Gastrocnemius medialis (tissue), 4 donors: Measurements from ENCODE around the gene DPEP1.

Experiments
- POLR2A ChIP-seq, 2 donors: fragments of 450-650 bp; IDR thresholded peaks; one replicate each; pipeline ENCODE4 v1.6.1; 2017; ENCODE audit warnings: antibody characterized with exemption in 2 of 2, mild to moderate bottlenecking in 2 of 2, moderate library complexity in 2 of 2
- TF ChIP-seq, protein P1 (sequence below), 5 experiments: fragments of 450-650 bp in 3 of 5; fragments of 200-600 bp in 2 of 5; sonication (generic) in 2 of 5; IDR thresholded peaks in 4 of 5; conservative IDR thresholded peaks in 1 of 5; 1 replicate in 4 of 5; 2 replicates in 1 of 5; pipeline ENCODE4 v1.5.1; 2016 to 2019; ENCODE audit warnings: antibody characterized with exemption in 5 of 5, mild to moderate bottlenecking in 3 of 5, moderate library complexity in 3 of 5

GRCh38 chr16:89623511-89624261, 10.2 kb downstream of the DPEP1 start:
- TF ChIP-seq, protein P1, sequence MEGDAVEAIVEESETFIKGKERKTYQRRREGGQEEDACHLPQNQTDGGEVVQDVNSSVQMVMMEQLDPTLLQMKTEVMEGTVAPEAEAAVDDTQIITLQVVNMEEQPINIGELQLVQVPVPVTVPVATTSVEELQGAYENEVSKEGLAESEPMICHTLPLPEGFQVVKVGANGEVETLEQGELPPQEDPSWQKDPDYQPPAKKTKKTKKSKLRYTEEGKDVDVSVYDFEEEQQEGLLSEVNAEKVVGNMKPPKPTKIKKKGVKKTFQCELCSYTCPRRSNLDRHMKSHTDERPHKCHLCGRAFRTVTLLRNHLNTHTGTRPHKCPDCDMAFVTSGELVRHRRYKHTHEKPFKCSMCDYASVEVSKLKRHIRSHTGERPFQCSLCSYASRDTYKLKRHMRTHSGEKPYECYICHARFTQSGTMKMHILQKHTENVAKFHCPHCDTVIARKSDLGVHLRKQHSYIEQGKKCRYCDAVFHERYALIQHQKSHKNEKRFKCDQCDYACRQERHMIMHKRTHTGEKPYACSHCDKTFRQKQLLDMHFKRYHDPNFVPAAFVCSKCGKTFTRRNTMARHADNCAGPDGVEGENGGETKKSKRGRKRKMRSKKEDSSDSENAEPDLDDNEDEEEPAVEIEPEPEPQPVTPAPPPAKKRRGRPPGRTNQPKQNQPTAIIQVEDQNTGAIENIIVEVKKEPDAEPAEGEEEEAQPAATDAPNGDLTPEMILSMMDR (IDR thresholded peaks at IDR 0.05 in 4 of 5, conservative IDR thresholded peaks at IDR 0.05 in 1 of 5) = no peak
- no peak for TF ChIP-seq POLR2A (IDR thresholded peaks at IDR 0.05)
